HG02610 (cell line): Measurements from ENCODE around the gene RADX.

Experiments
- ATAC-seq: cut with Tn5 transposase; IDR thresholded peaks from one replicate; pipeline ENCODE4 v1.9.1; 2021; ENCODE audit warnings: mild to moderate bottlenecking, moderate library complexity; ENCODE audit not compliant: unreplicated experiment

Gene RADX

GRCh38 chrX:106684207-106684606, 72.4 kb downstream of the RADX start:
- ATAC-seq = no peak

GRCh38 chrX:106692425-106693065, 80.8 kb downstream of the RADX start:
- ATAC-seq = no peak

- no peak for ATAC-seq
These were observed 84.7 kb downstream of the RADX start for GRCh38 chrX:106696502-106696901.

- ATAC-seq = no peak
These were observed 86.9 kb downstream of the RADX start for GRCh38 chrX:106698693-106699092.

GRCh38 chrX:106702636-106703035, 90.9 kb downstream of the RADX start:
- no peak for ATAC-seq

GRCh38 chrX:106706466-106706865, 94.7 kb downstream of the RADX start:
- no peak for ATAC-seq

GRCh38 chrX:106707771-106708454, 96.1 kb downstream of the RADX start:
- no peak for ATAC-seq

GRCh38 chrX:106710771-106711170, 99.0 kb downstream of the RADX start:
- ATAC-seq = no peak

GRCh38 chrX:106711375-106711774, 99.6 kb downstream of the RADX start:
- no peak for ATAC-seq

- ATAC-seq = no peak
These were observed 104.2 kb downstream of the RADX start for GRCh38 chrX:106716004-106716403.

GRCh38 chrX:106716463-106716862, 104.7 kb downstream of the RADX start:
- ATAC-seq = no peak

- no peak for ATAC-seq
These were observed 106.9 kb downstream of the RADX start for GRCh38 chrX:106718709-106719108.

GRCh38 chrX:106725931-106726330, 114.2 kb downstream of the RADX start:
- ATAC-seq = no peak

- no peak for ATAC-seq
These were observed 115.0 kb downstream of the RADX start, which contains the start of gene RNF128 for GRCh38 chrX:106726485-106727437. Gene RNF128 (plus strand): TSS chrX:106726701. CDS start chrX:106726914, 213 bp downstream.

GRCh38 chrX:106728337-106728736, 116.6 kb downstream of the RADX start:
- ATAC-seq = no peak
